CD4-positive, alpha-beta memory T cell (primary cell): Measurements from ENCODE around the gene PRDM7. TPM values are rescaled to one million over a fixed set of nuclear protein-coding genes. Genes with fewer than 3 reads are reported as not detected.
"Not testable (repeated sequence)": the region's sequence is repeated elsewhere in the genome, so short reads cannot be mapped to it uniquely, and the experiment has no call there.

Experiments used
- CTCF ChIA-PET: fragments of 350-600 bp; sonication (Branson Sonifier 250); formaldehyde crosslinking; loops from one replicate; lab custom pipeline; 2021; ENCODE audit warnings: inconsistent platforms; ENCODE audit not compliant: partially characterized antibody; lab: Charles Lee
- POLR2A ChIA-PET: fragments of 350-600 bp; sonication (Branson Sonifier 250); formaldehyde crosslinking; loops from one replicate; lab custom pipeline; 2021; ENCODE audit not compliant: partially characterized antibody; lab: Charles Lee
- DNase-seq, 5 donors: peaks; one replicate each; pipeline versions ENCODE4 v3.0.0 to v3.0.0-alpha.2; 2020 to 2022; ENCODE audit warnings: mixed read lengths in 1 of 5
- H3K27ac ChIP-seq: one replicate; pipeline ENCODE4 v1.7.0; 2013; ENCODE audit warnings: low read depth, low read length
- H3K27me3 ChIP-seq: 2 replicates; pipeline ENCODE4 v1.7.0; 2013; ENCODE audit warnings: mild to moderate bottlenecking, low read length, moderate library complexity; ENCODE audit not compliant: insufficient read depth
- H3K36me3 ChIP-seq: 2 replicates; pipeline ENCODE4 v1.7.0; 2013; ENCODE audit warnings: mild to moderate bottlenecking, low read length, moderate library complexity; ENCODE audit not compliant: insufficient read depth
- H3K4me1 ChIP-seq: 2 replicates; pipeline ENCODE4 v1.7.0; 2013; ENCODE audit warnings: mild to moderate bottlenecking, low read length, moderate library complexity; ENCODE audit not compliant: insufficient read depth
- H3K4me3 ChIP-seq, 2 donors: one replicate each; pipeline ENCODE4 v1.7.0; 2013; ENCODE audit warnings: low read length in 2 of 2, mild to moderate bottlenecking in 1 of 2
- H3K9me3 ChIP-seq, 2 donors: one replicate each; pipeline ENCODE4 v1.7.0; 2013; ENCODE audit warnings: low read length in 2 of 2, control low read depth in 1 of 2; ENCODE audit not compliant: control insufficient read depth in 1 of 2
- H3K27ac Mint-ChIP-seq, 7 donors: one replicate each; pipeline ENCODE4 v1.8.0; 2020 to 2021; ENCODE audit warnings: mixed read lengths in 7 of 7, mild to moderate bottlenecking in 6 of 7, inconsistent platforms in 3 of 7, moderate library complexity in 3 of 7
- H3K27me3 Mint-ChIP-seq, 2 donors: one replicate each; pipeline ENCODE4 v1.8.0; 2020 to 2021; ENCODE audit warnings: mixed read lengths in 2 of 2
- H3K36me3 Mint-ChIP-seq, 2 donors: one replicate each; pipeline ENCODE4 v1.8.0; 2020 to 2021; ENCODE audit warnings: mixed read lengths in 2 of 2, inconsistent platforms in 1 of 2, mild to moderate bottlenecking in 1 of 2
- H3K4me1 Mint-ChIP-seq, 4 donors: one replicate each; pipeline ENCODE4 v1.8.0; 2020 to 2021; ENCODE audit warnings: mixed read lengths in 4 of 4, mild to moderate bottlenecking in 1 of 4
- H3K4me3 Mint-ChIP-seq, 8 donors: one replicate each; pipeline ENCODE4 v1.8.0; 2020 to 2021; ENCODE audit warnings: mixed read lengths in 8 of 8, mild to moderate bottlenecking in 7 of 8, moderate library complexity in 6 of 8, inconsistent platforms in 3 of 8
- H3K9me3 Mint-ChIP-seq, 8 donors: one replicate each; pipeline ENCODE4 v1.8.0; 2020 to 2021; ENCODE audit warnings: mixed read lengths in 8 of 8, mild to moderate bottlenecking in 5 of 8, inconsistent platforms in 3 of 8, moderate library complexity in 1 of 8
- intact Hi-C: fragments of 100-400 bp; cut with micrococcal nuclease; formaldehyde crosslinking; loops from one replicate; pipeline ENCODE4 v1.15.1; 2023
- polyA plus RNA-seq, 2 donors: library from polyadenylated mRNA; unstranded; fragments of 300-500 nt; fragmentation: Illumina TruSeq; gene quantifications; one replicate each; pipeline ENCODE4 v1.2.3, GENCODE V29; 2021
- total RNA-seq, 2 experiments: library from RNA; stranded (reverse); gene quantifications; one replicate each; pipeline ENCODE4 v1.2.3, GENCODE V29; 2021

Gene PRDM7
- total and polyA plus RNA-seq, 4 experiments from 2014 or later: not detected

GRCh38 chr16:90007635-90008234 is 69.4 kb downstream of the PRDM7 start:
- H3K27ac Mint-ChIP-seq: not testable (repeated sequence)
- H3K4me1 Mint-ChIP-seq: peaks cover 7 to 16% (median 14%) of the 10 kb centered on the region in 4 donors

GRCh38 chr16:90007015-90007414 is 70.1 kb downstream of the PRDM7 start:
- H3K27ac ChIP-seq: no peak overlapping the region
- H3K4me3 ChIP-seq: no peak overlapping the region
- H3K9me3 Mint-ChIP-seq: no peaks in the 10 kb centered on the region
- intact Hi-C loops: no loop called here
- DNase-seq: no peak
- POLR2A ChIA-PET: no interaction called here
- H3K4me1 ChIP-seq: peaks cover 18% of the 10 kb centered on the region
- H3K4me3 Mint-ChIP-seq: no peak overlapping the region
- H3K4me1 Mint-ChIP-seq: peaks cover 7 to 16% (median 14%) of the 10 kb centered on the region in 4 donors
- peak overlapping the region in 1 of 7 donors; percentile 51 for H3K27ac Mint-ChIP-seq
- H3K27me3 ChIP-seq: no peaks in the 10 kb centered on the region
- CTCF ChIA-PET: no interaction called here
- H3K36me3 ChIP-seq: no peaks in the 10 kb centered on the region
- no peaks in the 10 kb centered on the region for H3K36me3 Mint-ChIP-seq
- no peaks in the 10 kb centered on the region for H3K27me3 Mint-ChIP-seq
- H3K9me3 ChIP-seq: no peaks in the 10 kb centered on the region

More at GRCh38 chr16:90007635-90008234, 69.4 kb downstream of the PRDM7 start:
- intact Hi-C loops, H3K36me3 Mint-ChIP-seq, H3K9me3 Mint-ChIP-seq, POLR2A ChIA-PET, H3K9me3 ChIP-seq, H3K4me3 ChIP-seq, DNase-seq, H3K4me3 Mint-ChIP-seq, H3K27me3 Mint-ChIP-seq, H3K27ac ChIP-seq, CTCF ChIA-PET, H3K27me3 ChIP-seq, H3K36me3 ChIP-seq: not testable (repeated sequence)
- H3K4me1 ChIP-seq: peaks cover 18% of the 10 kb centered on the region

Other genes with a start within 250 kb of the PRDM7 start
- gene SPIRE2, start 248.9 kb downstream of the PRDM7 start, total RNA-seq: 1 to 10 TPM; 3.0 to 3.3 TPM
- under 1 TPM in 1 of 2 donors, not detected in 1; 0.71 TPM for gene SPIRE2, start 248.9 kb downstream of the PRDM7 start, polyA plus RNA-seq
- 100 to 1,000 TPM; 283 to 308 TPM for gene TCF25, start 203.7 kb downstream of the PRDM7 start, total RNA-seq
- 100 to 1,000 TPM in 1 of 2 donors, 10 to 100 TPM in 1; 86.4 to 108 TPM for gene TCF25, start 203.7 kb downstream of the PRDM7 start, polyA plus RNA-seq
- gene MC1R, start 158.5 kb downstream of the PRDM7 start, total RNA-seq: 10 to 100 TPM; 12.6 to 13.5 TPM
- under 1 TPM in 1 of 2 donors, not detected in 1; 0.22 TPM for gene MC1R, start 158.5 kb downstream of the PRDM7 start, polyA plus RNA-seq
- under 1 TPM in 1 of 2 experiments, not detected in 1; 0.73 TPM for gene TUBB3, start 154.0 kb downstream of the PRDM7 start, total RNA-seq
- gene TUBB3, start 154.0 kb downstream of the PRDM7 start, polyA plus RNA-seq: not detected
- 10 to 100 TPM; 45.5 to 46.0 TPM for gene DEF8, start 128.6 kb downstream of the PRDM7 start, total RNA-seq
- gene DEF8, start 128.6 kb downstream of the PRDM7 start, polyA plus RNA-seq: 10 to 100 TPM; 30.7 to 40.6 TPM
- under 1 TPM; 0.61 to 0.73 TPM for gene DBNDD1, start 57.9 kb downstream of the PRDM7 start, total RNA-seq
- gene DBNDD1, start 57.9 kb downstream of the PRDM7 start, polyA plus RNA-seq: 1 to 10 TPM; 1.2 to 3.7 TPM